ENCODE data around the gene TPGS1.

TPGS1 gene

GRCh38 chr19:518598-519231 lies 11.4 kb downstream of the TPGS1 start:
- no peak for DNase-seq (ENCODE audit: low read depth in 2 of 2)

GRCh38 chr19:519449-519865 lies 12.2 kb downstream of the TPGS1 start:
- no peak for DNase-seq (ENCODE audit: low read depth in 2 of 2)

- no peak for DNase-seq (ENCODE audit: low read depth in 2 of 2)
Observed at GRCh38 chr19:522726-523125, 15.4 kb downstream of the TPGS1 start.

GRCh38 chr19:524062-524674 lies 16.9 kb downstream of the TPGS1 start:
- DNase-seq (ENCODE audit: low read depth in 2 of 2), result no peak

- no peak for DNase-seq (ENCODE audit: low read depth in 2 of 2)
Observed at GRCh38 chr19:525029-525428, 17.7 kb downstream of the TPGS1 start.

GRCh38 chr19:525857-526419 lies 18.6 kb downstream of the TPGS1 start:
- DNase-seq (ENCODE audit: low read depth in 2 of 2), result no peak

- no peak for DNase-seq (ENCODE audit: low read depth in 2 of 2)
Observed at GRCh38 chr19:530134-531008, 23.1 kb downstream of the TPGS1 start.

- DNase-seq (ENCODE audit: low read depth in 2 of 2), result peak; percentile 75 to 81
Observed at GRCh38 chr19:531009-531752, 23.9 kb downstream of the TPGS1 start.

- DNase-seq (ENCODE audit: low read depth in 2 of 2), result no peak
Observed at GRCh38 chr19:531753-532560, 24.7 kb downstream of the TPGS1 start, which contains the start of gene CDC34. TSS of gene CDC34 (plus strand) at chr19:531760. CDS start at chr19:531932, 172 bp downstream.

- no peak for DNase-seq (ENCODE audit: low read depth in 2 of 2)
Observed at GRCh38 chr19:532561-533363, 25.5 kb downstream of the TPGS1 start.

- DNase-seq (ENCODE audit: low read depth in 2 of 2), result no peak
Observed at GRCh38 chr19:533364-534058, 26.2 kb downstream of the TPGS1 start.

GRCh38 chr19:534088-534487 lies 26.8 kb downstream of the TPGS1 start:
- no peak for DNase-seq (ENCODE audit: low read depth in 2 of 2)

- no peak for DNase-seq (ENCODE audit: low read depth in 2 of 2)
Observed at GRCh38 chr19:535017-535835, 27.9 kb downstream of the TPGS1 start.

- no peak for DNase-seq (ENCODE audit: low read depth in 2 of 2)
Observed at GRCh38 chr19:536031-536880, 29.0 kb downstream of the TPGS1 start.

- no peak for DNase-seq (ENCODE audit: low read depth in 2 of 2)
Observed at GRCh38 chr19:536881-537404, 29.6 kb downstream of the TPGS1 start.

GRCh38 chr19:538641-539428 lies 31.5 kb downstream of the TPGS1 start:
- no peak for DNase-seq (ENCODE audit: low read depth in 2 of 2)

Data from stimulated activated CD4-positive, alpha-beta T cell treated with anti-CD3 and anti-CD28 coated beads, Interleukin-12 subunit alpha, Interleukin-12 subunit beta, amount 100 ng/mL, for 24 hours (primary cell).